ENCODE data around the gene LSM11.

LSM11 gene

GRCh38 chr5:157778121-157778805, 34.8 kb downstream of the LSM11 start:
- peak; percentile 42 for DNase-seq

DNA sequence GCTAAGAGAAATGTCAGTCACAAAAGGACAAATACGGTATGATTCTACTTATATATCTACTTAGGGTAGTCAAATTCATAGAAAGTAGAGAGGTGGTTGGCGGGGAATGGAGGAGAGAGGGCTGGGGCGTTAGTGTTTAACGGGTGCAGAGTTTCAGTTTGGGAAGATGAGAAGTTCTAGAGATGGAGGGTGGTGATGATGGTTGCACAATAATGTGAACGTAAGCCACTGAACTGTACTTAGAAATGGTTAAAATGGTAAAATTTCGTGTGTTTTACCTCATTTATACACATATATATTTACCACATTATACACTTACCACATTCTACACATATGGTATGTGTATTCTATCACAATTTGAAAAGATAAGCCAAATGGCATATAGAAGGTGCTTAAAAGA, 35.7 kb downstream of the LSM11 start:
- DNase-seq, result no peak

DNA sequence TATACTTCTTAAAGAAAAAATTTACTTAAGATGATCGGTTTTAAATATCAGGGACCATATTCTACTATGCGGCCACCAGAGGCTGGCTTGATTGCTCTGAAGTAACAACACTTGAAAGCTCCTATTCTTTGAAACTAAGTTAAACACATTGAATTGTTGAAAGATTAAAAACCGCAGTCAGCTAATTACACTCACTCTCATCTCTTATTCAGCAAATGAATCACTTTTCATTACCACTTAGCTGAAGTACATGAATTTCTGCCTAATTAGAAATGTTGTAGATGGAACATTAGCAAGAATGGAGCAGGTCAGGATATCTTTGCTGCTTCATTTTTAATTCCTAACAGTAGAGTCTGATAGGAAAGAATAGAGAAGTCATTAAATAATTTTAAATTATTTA, 42.3 kb downstream of the LSM11 start:
- DNase-seq, result no peak

DNA sequence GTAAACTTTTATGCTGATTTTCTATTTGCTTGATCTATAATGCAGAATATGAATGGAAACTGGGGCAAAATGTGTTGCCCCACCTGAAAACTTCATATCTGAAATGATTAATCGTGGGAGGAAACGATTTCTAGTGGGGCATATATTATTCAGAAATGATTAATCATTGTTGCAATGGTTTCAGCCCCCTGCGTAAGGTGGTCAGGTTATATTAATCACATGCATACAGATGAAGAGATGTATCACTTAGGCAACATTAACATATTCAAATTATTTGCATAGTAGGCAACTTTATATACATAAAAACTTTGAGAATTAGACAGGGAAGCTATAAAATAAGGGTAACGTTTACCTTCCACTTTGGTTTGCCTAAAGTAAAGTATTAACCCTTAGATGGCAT, 49.8 kb downstream of the LSM11 start:
- DNase-seq, result no peak

GRCh38 chr5:157799578-157799977, 56.1 kb downstream of the LSM11 start:
- no peak for DNase-seq

DNA sequence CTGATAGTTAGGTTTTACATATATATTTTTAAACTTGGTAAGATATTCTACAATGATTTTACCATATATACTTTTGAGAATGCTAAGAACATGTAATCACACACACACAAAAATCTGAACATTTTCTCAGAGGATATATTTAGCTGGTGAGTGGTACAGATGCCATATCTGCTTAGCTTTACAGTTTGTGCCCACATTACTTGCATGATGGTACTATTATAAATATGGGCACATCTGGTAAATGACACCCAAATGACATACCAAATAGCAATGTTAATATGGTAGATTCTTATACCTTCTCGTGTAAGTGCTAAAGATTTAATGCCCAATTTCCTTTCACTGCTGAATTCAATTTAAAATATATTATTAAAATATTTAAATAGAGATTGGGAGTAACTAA, 56.6 kb downstream of the LSM11 start:
- DNase-seq, result no peak

DNA sequence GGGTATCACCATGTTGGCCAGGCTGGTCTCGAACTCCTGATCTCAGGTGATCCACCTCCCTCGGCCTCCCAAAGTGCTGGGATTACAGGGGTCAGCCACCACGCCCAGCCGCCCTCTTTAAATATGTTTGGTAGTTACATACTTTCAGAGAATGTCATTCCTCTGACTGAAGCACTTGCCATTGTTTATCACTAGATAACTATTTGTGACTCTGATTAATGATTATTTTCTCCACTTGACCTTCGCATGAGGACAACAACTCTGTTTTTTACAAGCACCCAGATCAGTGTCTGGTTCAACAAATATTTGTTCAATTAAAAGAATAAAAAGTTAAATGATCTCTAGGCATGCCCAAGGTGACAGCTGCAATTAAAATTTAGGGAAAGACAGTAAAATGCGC, 59.2 kb downstream of the LSM11 start:
- DNase-seq, result no peak

DNA sequence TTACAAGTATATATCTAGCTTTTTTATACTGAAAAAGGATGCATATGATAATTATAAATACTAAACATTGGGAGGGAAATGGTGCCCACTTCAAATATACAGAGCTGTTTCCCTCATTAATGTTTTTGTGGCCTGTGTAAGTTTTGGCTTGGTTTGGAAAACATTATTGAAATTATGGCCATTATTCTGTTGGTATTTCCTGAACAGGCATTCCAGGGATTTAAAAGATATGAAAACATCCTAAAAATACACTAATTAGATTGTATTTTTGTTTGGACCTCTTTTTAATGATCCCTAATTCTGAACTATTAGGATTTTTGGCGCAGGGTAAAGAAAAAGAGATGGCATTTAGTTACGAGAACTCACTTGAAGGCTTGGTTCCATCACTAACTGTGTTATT, 64.5 kb downstream of the LSM11 start:
- no peak for DNase-seq

Data from EL (cell line).